Erythroblast (primary cell): ENCODE results near the gene GPHB5.
A peak's percentile ranks its signal among the peaks of the same experiment; 100 is the strongest.
"Not testable (repeated sequence)": the region's sequence is repeated elsewhere in the genome, so short reads cannot be mapped to it uniquely, and the experiment has no call there.

Experiments
- DNase-seq, 2 experiments: peaks; one replicate each; lab custom pipeline; 2025; lab: John Stamatoyannopoulos, UW
- GATA1 ChIP-seq: IDR thresholded peaks from 2 replicates; pipeline ENCODE4 v1.6.1; 2011; ENCODE audit warnings: low read depth, mild to moderate bottlenecking, control low read depth, low read length, moderate library complexity
- POLR2A ChIP-seq: IDR thresholded peaks from 2 replicates; pipeline ENCODE4 v1.6.1; 2011; ENCODE audit warnings: mild to moderate bottlenecking, low read length

The GPHB5 gene

DNA sequence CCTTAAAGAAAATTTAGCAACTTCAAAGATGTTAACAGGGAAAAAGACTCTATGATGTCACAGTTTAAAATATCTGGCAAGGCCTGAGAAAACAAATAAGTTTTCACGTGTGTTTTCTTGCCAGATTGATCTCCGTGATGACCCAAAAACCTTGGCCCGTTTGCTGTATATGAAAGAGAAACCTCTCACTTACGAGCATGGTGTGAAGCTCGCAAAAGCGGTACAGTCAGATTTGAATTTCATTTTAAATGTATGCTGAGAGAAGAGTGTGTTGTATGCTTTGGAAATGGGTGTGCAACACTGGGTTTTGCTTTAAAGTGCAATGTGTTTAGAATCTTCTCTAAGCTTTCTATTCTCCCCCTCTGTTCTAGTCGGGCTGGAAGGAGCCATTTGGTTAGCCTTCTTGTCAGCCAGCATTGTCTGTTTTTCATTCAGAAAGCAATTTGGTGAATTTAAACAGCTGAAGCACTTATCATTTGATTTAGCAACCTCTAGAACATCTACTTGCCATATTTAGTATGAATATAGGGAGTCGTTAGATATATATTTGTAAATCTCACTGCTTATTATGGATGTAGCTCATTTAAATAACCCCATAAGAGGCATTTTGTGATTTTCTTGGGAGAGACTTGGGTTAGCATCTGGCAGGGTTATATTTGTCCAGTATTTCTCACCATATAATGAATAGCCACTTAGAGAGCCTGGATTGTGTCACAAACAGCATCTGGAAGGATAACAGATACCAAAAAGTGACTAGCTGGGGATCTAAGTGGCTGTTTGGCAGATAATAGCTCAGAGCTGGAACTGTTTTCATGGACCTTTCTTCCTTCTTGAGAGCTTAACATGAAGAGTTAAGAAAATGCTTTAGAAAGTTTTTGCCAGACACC, 35.5 kb downstream of the GPHB5 start:
- no peak for DNase-seq

DNA sequence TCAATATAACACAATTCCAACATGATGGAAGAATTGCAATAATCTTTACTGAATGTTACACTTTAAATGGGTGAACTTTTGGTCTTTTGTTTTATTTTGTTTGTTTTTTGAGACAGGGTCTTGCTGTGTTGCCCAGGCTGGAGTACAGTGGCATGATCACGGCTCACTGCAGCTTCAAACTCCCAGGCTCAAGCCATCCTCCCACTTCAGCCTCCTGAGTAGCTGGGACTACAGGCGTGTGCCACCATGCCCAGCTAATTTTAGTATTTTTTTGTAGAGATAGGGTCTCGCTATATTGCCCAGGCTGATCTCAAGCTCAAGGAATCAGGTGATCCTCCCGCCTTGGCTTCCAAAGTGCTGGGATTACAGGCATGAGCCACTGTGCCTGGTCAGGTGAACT, 38.8 kb downstream of the GPHB5 start:
- not testable (repeated sequence) for DNase-seq

More for the DNA sequence above, 35.5 kb downstream of the GPHB5 start:
- TF ChIP-seq POLR2A (no peak), GATA1 (no peak)

DNA sequence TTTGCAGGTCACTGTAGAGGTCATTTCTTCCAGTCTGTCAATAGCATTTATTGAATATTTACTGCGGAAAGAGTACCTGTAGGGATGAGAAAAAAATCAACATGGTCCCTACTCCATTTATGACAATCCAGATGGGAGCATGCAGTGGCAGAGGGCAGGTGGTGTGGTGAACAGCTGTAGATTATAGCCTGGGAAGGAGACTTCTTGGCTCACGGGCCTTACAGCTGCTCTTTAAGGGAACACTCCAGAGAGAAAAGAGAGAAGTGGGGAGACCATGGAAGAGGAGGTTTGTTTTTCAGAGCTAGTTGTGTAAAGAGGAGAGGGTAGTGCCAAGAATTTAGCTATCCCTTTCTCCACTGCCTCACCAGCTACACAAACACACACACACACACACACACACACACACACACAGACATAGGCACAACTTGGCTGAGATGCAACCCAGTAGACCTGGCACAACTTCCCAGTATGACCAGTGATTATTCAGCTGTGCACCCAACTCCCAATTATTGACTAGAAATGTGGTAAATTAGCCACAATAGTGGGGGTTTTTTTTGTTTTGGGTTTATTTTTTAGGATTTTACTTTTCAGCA, 41.0 kb downstream of the GPHB5 start:
- no peak for TF ChIP-seq POLR2A
- no peak for TF ChIP-seq GATA1
- no peak for DNase-seq

DNA sequence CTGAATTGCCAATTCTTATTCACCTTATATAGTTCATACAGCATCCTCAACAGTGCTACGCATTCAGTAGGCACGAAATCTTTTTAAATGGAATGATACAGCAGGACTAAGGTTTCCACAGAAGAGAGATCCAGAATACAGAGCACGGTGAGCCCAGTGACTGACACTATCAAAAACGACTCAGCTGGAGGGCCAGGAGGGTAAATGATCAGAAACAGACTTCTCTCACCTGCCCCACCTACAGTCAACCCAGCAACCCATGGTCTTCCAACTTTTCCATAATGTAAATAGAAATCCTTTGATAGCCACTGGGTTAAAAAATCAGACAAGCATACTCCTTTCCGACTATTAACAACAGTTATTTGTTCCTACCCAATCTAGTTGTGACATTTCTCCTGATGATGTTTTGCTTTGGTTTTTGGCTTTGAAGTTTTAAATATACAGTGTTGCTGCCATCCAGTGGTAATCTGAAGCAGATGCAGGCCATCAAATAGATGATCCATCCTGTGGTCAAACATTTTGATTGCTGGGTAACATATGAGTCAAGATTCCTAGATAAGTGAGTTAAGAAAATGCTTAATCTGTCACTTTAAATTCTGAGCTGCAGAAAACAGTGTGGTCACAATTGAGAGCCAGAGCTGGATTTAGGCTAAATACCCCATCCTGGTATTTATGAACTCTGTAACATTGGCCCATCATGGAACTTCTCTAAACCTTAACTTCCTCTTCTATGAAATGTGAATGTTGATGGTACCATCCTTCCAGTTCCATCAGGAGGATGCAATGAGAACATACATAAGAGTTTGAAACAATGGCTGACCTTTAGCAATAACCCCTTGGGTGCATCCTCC, 42.0 kb downstream of the GPHB5 start:
- no peak for TF ChIP-seq POLR2A
- TF ChIP-seq GATA1: no peak
- DNase-seq: peak; percentile 24 to 44

DNA sequence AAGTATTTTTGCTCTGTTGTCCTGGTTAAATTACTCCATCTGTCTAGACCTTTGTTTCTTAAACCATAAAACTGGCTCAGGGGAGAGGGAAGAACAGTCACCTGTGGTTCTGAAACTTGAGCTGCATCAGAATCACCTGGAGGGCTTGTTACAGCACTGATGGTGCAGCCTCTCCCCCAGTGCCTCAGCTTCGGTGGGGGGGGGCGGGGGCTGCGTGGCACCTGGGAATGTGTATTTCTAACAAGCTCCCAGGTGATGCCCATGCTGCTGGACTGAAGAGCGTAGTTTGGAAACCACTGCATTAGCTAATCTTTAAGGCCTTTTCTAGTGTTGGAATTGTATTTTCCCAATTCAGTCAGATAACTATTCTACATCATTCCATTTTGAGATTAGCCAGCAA, 42.7 kb downstream of the GPHB5 start:
- TF ChIP-seq POLR2A (no peak), GATA1 (no peak)
- DNase-seq: no peak

DNA sequence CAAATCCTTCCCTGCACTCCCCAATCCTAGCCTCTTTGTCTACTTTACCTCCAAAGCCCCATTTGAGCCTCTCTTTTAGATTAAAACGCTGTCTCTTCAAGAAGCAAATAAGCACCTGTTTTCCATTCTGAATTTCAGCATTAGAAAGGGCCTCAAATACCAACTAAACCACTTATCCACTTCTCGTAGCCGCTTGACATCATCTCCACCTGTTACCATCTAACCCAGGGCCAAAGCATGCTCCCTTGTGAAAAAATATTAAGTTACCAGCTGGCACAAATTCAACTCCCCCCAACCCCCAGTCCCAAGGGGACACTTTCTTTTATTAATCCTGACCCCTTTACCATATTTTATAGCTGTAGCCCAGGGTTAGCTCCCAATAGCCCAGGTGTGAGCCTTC, 43.1 kb downstream of the GPHB5 start:
- no peak for TF ChIP-seq POLR2A
- no peak for TF ChIP-seq GATA1
- no peak for DNase-seq

DNA sequence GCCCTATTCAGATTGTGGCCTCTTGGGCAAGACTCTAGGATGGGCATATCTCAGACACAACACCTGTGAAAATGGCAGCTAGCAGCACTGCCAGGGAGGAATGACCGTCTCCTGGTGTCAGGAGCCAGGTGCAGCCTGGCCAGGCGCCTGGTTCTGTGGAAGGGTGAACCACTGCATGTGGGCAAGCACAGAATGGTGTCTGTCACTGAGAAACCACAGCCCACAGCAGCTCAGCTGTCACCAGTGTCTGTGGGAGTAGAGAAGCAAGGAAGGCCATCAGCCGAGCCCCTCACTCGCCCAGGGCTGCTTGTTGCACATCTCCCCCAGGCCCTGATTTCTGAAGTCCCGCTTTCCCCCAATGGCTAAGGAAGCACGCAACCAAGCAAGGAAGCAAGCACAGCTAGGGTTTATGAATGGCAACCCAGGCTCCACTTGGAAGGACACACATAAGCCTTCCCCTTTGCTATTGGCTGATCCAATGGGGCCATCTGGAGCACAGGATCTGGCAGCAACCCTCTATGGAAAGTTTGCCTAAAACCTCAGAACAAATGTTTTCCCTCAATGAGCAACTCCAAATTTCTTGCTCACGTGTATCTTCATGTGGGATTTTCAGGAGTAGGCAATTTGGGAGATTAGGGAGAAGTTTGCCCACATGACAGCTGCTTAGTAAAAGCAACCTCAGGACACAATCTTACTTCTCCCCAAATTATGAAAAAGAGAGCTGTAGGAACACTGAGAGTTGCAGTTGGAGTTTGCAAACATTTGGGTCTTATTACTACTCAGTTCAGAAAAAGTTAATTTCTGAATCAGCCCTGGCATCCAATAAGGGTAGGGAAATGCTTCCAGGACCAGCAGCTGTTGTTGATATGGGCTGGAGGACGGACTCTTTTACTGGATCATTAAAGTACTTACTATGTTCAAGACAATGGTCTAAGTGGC, 44.7 kb downstream of the GPHB5 start:
- DNase-seq: no peak
- TF ChIP-seq GATA1 (no peak), POLR2A (no peak)

DNA sequence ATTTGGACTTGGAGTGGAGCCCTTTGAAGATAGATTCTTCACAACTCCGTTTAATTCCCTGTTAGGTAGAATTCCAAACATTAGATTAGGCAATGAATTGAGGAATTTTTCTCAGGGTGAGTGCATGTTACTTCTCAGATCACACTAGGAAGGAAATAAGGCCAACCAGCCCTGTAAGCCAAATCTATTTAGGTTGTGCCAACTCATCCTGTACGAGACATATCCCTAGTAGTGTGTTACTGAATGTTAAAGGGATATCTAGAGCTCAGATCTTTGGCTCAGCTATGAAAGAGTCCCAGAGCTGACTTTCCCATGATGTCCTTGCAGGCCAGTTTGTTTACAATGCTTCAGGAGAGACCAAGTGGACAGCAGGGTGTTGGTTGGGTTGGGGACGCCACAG, 45.6 kb downstream of the GPHB5 start:
- no peak for TF ChIP-seq GATA1
- no peak for TF ChIP-seq POLR2A
- DNase-seq: no peak

DNA sequence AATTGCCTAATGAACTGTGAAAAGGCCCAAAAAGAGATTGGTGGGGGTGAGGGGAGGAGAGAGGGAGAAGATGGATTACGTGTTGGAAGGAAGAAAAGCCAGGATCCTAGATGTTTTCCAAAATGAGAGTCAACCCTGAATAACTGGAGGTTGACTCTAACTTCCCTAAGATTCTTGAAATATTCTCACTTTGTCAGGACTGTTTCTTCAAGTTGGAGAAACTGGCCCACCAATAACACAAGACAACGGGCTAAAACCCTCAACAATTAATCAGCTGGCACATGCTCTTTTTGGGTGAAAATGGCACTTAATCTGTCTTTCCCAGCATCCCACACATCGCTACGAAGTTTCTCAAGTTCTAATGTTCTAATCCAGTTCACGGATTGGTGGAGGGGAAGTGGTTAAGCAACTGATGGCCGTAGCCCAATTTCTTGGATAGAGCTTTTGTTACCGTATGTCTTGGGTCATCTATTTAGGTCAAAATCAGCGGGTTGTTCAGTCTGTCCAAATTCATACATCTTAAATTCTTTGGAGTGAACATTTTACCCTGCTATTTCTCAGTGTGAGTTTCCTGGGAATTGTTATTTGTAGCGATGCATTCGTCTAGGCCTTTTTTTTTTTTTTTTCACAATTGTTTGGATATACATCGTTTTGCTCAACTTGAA, 49.0 kb downstream of the GPHB5 start:
- DNase-seq: no peak
- TF ChIP-seq POLR2A (no peak), GATA1 (no peak)

DNA sequence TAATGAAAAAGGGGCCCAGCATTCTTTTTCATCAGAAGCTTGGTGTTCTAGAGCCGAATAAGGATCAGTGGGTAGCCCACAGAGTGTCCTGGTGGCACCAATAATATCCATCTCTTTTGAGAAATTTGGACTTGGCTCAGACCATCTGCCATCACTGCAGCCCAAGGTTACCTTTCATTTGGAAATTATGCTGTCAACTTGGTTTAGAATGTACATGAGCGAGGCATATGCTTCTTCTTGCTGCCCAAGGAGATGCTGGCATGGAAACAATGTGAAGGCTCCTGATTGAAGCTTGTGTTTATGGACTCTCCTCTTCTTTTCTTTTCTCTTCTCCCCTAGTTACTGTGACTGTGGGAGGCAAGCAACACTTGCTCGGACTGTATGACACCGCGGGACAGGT, 50.0 kb downstream of the GPHB5 start:
- DNase-seq: no peak
- TF ChIP-seq POLR2A: no peak
- TF ChIP-seq GATA1: no peak

DNA sequence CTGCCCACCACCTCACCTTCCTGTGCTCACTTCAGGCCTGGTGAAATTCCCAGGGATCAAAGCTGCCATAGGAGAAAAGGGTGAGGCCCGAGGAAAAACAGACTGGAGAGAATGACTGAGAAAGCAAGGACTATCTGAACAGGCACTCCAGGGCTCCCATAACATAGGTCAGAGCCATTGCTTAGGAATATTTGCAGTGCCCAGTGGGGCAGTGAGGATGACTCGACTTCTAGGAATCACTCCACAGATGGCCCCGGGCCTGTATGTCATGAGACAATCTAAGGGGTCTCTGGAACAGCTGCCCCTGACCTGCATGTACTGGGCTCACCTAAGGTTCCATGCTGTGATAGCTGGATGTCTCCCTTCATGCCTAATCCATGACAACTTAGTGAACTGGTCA, 51.6 kb downstream of the GPHB5 start:
- TF ChIP-seq GATA1: no peak
- TF ChIP-seq POLR2A: no peak
- no peak for DNase-seq

DNA sequence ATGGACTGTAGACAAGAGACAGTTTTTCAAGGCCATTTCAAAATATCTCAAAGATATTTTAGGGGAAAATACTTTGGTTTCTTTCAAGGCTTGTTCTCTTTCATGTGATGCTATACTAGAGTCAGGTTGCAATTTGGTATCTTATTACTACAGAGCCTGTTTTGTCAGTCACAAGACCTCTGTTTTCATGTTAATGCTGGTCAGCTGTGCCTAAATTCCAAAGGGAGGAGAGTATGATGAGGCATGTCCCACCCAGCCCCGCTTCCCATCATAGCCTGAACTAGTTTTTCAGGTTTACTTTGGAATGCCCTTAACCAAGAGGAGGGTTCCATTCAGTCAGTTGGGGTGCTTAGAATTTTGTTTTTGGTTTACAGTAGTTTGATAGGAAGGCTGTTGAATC, 52.6 kb downstream of the GPHB5 start:
- no peak for DNase-seq

More for the DNA sequence above, 52.6 kb downstream of the GPHB5 start:
- TF ChIP-seq POLR2A: no peak
- no peak for TF ChIP-seq GATA1
